ENCODE results near the gene BCORL1.

Gene BCORL1

DNA sequence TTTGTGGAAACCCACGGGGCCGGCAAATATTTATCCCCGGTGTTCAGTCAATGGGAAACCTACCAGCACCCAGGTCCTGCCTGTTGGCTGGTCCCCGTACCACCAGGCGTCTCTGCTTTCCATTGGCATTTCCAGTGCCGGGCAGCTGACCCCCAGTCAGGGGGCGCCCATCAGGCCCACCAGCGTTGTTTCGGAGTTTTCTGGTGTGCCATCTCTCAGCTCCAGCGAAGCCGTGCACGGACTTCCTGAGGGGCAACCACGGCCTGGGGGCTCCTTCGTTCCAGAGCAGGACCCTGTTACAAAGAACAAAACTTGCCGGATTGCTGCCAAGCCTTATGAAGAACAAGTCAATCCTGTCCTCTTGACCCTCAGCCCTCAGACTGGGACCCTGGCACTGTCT, 32.7 kb downstream of the BCORL1 start:
- no peak for FAIRE-seq

GRCh38 chrX:130018143-130018542, 35.7 kb downstream of the BCORL1 start:
- FAIRE-seq = no peak

DNA sequence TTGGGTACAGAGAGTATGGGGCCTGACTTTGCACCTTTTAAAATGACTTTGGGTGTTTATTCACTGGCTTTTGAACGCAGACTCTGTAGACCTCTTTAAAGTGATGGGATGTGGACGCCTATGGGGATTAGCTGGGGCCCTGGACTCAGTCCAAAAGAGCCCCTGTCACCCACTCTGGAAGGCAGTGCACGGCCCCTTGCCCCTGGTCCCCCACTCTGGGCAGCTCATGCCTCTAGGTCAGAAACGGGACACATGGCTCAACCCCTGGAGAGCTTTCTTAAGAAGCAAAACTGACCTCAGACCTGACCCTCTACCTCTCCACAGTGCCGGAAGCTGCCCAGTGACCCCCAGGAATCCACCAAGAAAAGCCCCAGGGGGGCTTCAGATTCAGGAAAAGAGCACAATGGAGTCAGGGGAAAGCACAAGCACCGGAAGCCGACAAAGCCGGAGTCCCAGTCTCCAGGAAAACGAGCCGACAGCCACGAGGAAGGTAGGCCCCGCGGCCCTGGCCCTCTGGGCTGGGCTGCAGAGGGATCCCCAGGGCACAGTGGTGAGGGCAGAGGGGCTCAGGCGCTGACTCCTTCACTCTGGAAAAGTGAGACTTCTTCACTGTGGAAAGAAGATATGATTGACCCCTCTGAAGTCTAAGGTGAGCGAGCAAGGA, 38.4 kb downstream of the BCORL1 start:
- FAIRE-seq = no peak

GRCh38 chrX:130024127-130024526, 41.7 kb downstream of the BCORL1 start:
- no peak for FAIRE-seq

- no peak for FAIRE-seq
Observed at GRCh38 chrX:130025256-130025655, 42.8 kb downstream of the BCORL1 start.

DNA sequence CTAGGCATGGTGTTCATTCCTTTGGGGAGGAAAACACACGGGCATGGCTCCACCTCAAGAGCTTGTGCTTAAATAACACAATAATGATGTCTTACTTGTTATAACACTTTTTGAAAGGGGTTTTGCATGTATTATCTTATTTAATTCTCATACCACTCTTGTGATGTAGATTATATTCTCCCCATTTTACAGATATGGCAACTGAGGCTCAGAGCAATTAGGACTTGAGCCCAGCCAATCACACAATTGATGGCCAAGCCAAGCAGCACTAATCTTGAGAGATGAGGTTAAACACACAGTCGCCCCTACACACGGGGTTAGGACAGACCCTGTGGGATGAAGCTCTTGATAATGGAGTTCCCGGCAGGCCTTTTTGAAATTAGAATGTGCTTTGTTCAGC, 45.1 kb downstream of the BCORL1 start:
- no peak for FAIRE-seq

DNA sequence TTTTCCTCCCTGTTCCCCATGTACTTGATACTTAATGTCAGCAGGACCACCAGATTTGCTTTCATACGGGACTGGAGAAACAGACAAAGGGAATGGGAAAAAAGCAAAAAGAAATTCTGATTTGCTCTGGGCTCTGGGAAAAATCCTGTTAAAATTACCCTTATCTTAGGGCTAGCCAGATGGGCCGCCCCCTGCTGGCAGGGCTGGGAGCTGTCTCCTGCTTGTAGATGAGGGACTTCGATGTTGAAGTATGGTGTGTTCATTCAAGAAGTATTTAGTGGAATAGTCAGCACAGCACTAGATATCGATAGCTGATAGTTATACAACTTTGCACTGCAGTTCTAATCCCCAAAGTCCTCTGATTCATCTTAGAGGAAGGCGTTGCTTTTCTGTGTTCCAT, 45.8 kb downstream of the BCORL1 start:
- no peak for FAIRE-seq

DNA sequence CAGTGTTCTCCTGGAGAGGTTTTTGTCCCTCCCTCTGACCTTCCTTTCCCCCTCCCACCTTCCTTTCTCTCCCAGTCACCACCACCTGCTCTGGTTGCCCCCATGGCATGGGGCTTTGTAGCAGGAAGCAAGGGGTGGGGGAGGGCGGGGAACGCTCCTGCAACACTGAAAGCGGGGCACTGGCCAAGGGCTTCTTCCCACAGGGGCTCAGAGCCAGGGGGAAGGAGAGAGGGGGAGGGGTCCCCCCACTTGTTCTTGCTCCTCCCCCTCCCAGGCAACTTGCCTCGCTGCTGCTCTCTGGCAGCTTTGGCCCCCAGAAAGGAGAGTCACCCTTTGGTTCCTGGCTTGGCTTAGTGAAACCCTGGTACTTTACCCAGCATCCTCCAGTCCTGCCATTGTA, 48.4 kb downstream of the BCORL1 start:
- no peak for FAIRE-seq

- FAIRE-seq = no peak
Observed at GRCh38 chrX:130032552-130032951, 50.1 kb downstream of the BCORL1 start.

GRCh38 chrX:130034178-130034577, 51.7 kb downstream of the BCORL1 start:
- no peak for FAIRE-seq

GRCh38 chrX:130039847-130040246, 57.4 kb downstream of the BCORL1 start:
- FAIRE-seq = no peak

- FAIRE-seq = no peak
Observed at GRCh38 chrX:130047416-130047815, 65.0 kb downstream of the BCORL1 start.

DNA sequence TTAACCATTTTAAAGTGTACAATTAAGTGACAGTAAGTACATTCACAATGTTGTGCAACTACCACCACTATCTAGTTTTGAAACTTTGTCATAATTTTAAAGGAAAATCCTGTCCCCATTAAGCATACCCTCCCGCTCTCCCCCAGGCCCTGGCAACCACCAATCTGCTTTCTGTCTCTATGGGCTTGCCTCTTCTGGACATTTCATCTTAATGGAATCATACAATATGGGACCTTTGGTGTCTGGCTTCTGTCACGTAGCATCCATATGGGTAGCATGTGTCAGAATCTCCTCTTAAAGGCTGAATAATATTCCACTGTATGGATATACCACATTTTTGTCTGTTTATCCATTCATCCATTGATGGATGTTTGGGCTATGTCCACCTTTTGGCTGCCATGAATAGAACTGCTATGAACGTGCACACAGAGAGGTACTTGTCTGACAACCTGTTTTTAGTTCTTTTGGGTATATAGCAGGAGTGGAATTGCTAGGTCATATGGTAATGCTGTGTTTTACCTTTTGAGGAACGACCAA, 66.3 kb downstream of the BCORL1 start:
- peak; percentile 58 for FAIRE-seq

DNA sequence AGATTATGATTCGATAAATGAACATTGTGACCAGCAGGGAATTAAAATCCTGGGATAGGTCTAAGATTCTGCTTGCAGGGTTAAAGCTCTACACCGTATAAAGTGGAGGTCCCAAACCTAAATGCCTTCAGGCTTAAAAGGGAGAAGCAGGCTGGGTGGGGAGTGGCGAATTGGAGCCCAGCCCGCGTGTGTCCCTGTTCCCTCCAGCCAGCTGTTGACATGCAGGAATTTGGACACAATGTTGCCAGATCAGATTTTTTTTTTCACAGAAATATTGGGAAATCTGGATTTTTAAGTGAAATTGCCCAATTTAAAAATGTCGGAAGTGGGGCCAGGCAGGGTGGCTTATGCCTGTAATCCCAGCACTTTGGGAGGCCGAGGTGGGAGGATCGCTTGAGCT, 67.4 kb downstream of the BCORL1 start:
- no peak for FAIRE-seq

DNA sequence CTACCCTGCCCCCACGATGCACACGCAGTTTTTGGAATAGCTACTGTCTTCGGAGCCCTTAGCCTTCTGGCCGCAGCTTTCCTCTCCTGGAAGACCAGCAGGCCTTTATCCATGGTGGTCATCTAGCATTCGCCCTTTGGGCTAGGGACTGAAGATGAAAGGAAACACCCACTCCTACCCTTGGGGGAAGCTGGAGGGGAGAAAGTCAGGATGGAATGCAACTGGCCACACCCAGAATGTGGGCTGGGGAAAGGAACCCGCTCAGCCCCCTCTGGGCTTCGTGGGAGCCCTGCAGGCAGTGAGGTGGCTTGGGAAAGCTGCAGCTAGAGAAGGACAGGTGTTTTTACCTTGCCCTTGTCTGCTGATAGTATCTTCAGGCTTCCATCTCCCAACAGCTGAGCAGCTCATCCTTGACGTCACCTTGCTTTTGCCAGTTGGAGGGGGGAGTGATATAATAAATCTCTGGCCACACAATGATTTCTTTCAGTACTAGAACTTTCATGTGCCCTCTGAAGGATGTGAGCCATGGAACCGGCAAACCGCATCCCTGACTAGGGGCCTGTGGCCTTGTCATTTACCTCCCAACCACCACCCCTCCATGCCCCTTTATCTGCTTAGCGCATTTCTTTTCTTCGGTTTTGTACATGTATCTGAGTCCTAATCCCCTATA, 68.9 kb downstream of the BCORL1 start:
- no peak for FAIRE-seq

DNA sequence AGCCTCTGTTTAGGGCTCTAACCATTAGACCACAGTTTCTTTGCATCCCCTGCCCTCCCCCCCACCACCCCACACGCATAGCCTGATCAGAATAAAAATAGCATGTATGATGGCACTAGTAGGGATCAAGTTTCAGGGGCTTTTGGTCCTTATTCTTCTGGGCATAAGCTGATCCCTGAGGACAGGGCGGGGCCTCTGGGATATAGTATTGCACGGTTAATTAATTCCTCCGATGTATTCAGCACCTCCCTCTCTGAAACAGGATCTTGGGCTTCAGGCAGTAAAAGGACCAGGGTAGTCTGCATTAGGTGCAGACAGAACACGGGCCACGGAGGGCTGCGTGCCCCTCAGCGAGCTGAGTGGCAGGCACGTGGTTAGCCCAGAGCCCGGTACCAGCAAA, 70.8 kb downstream of the BCORL1 start:
- FAIRE-seq = no peak

GRCh38 chrX:130055103-130055502, 72.7 kb downstream of the BCORL1 start:
- no peak for FAIRE-seq

DNA sequence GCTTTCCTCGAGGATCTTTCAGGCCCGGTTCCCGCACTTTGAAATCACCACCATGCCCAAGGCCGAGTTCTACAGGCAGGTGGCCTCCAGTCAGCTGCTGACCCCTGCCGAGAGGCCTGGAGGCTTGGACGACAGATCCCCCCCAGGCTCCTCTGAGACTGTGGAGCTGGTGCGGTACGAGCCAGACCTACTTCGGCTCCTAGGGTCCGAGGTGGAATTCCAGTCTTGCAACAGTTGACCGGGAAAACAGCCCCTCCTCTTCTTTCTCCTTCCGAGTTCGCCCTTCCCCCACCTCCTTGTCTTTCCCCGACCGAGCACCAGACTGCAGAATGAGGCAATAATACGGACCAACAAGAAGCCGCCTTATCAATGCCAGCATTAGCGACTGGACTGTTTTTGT, 73.5 kb downstream of the BCORL1 start:
- FAIRE-seq = no peak

GRCh38 chrX:130057209-130057608, 74.8 kb downstream of the BCORL1 start:
- FAIRE-seq = no peak

DNA sequence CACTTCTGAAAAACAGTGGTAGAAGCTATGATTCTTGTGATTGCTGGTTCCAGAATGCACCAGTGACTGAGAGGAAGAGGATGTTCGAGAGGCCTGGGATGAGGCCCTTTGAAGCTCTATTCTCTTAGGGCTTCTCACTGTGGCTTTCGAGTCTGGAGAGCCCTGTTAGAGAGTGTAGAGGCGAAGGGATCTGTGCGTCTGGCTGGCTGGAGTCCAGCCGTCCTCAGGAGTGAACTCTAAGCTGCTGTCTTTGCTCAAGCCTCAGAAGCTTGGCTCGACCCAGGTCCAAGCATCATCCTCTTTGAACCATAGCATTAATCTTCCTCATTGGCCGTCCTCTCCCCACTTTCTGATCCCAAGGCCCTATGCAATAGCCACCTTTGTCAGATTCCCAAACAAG, 76.2 kb downstream of the BCORL1 start:
- FAIRE-seq = no peak

- no peak for FAIRE-seq
Observed at GRCh38 chrX:130060122-130061069, 78.0 kb downstream of the BCORL1 start.

GRCh38 chrX:130066975-130067615, 84.7 kb downstream of the BCORL1 start:
- FAIRE-seq = no peak

Data from colon (tissue), 2 donors.